CD14-positive monocyte (primary cell): Measurements from ENCODE around the gene BRPF1. TPM values are rescaled to one million over a fixed set of nuclear protein-coding genes. Genes with fewer than 3 reads are reported as not detected.

ENCODE experiments used
- DNase-seq, 3 donors: peaks; one replicate each; pipeline ENCODE4 v3.0.0-alpha.2; 2011 to 2022
- H2AFZ ChIP-seq: 2 replicates; pipeline ENCODE4 v1.6.0; 2012; ENCODE audit warnings: mild to moderate bottlenecking, low read depth, low read length, inconsistent platforms; ENCODE audit not compliant: insufficient read depth, poor library complexity, severe bottlenecking
- H3K27ac ChIP-seq, 2 donors: 1 replicate in 1 of 2; 2 replicates in 1 of 2; pipeline ENCODE4 v1.5.1; 2012 to 2013; ENCODE audit warnings: low read length in 2 of 2, control low read depth in 1 of 2, inconsistent platforms in 1 of 2, low read depth in 1 of 2, mild to moderate bottlenecking in 1 of 2
- H3K27me3 ChIP-seq, 2 donors: one replicate each; pipeline versions ENCODE4 v1.6.0 to v1.6.1; 2011 to 2013; ENCODE audit warnings: low read length in 2 of 2; ENCODE audit not compliant: control insufficient read depth in 2 of 2, insufficient read depth in 2 of 2
- H3K36me3 ChIP-seq, 2 donors: replicated peaks in 1 of 2; 1 replicate in 1 of 2; 2 replicates in 1 of 2; pipeline versions ENCODE4 v1.5.1 to v1.6.1; 2012 to 2013; ENCODE audit warnings: low read length in 2 of 2, control low read depth in 1 of 2, inconsistent platforms in 1 of 2, mild to moderate bottlenecking in 1 of 2; ENCODE audit not compliant: insufficient read depth in 2 of 2, control insufficient read depth in 1 of 2
- H3K4me1 ChIP-seq, 2 donors: 1 replicate in 1 of 2; 2 replicates in 1 of 2; pipeline versions ENCODE4 v1.5.1 to v1.6.1; 2012 to 2013; ENCODE audit warnings: low read length in 2 of 2, control low read depth in 1 of 2, inconsistent platforms in 1 of 2, mild to moderate bottlenecking in 1 of 2, moderate library complexity in 1 of 2; ENCODE audit not compliant: insufficient read depth in 2 of 2, control insufficient read depth in 1 of 2
- H3K4me2 ChIP-seq: replicated peaks from 2 replicates; pipeline ENCODE3; 2012; ENCODE audit warnings: low read length, moderate library complexity, mild to moderate bottlenecking; ENCODE audit not compliant: poor library complexity, severe bottlenecking; ENCODE audit errors: extremely low read depth
- H3K4me3 ChIP-seq, 3 experiments: fragments of 200-600 bp in 1 of 3; sonication (generic) in 1 of 3; replicated peaks in 1 of 3; 1 replicate in 2 of 3; 2 replicates in 1 of 3; pipeline ENCODE4 v1.5.1; 2011 to 2013; ENCODE audit warnings: low read length in 3 of 3, mild to moderate bottlenecking in 3 of 3, control low read depth in 2 of 3, low read depth in 2 of 3, inconsistent platforms in 1 of 3, moderate library complexity in 1 of 3
- H3K79me2 ChIP-seq: 2 replicates; pipeline ENCODE4 v1.6.0; 2012; ENCODE audit warnings: mild to moderate bottlenecking, control low read depth, inconsistent platforms, low read length, moderate library complexity; ENCODE audit not compliant: insufficient read depth
- H3K9ac ChIP-seq: 2 replicates; pipeline ENCODE4 v1.6.0; 2017; ENCODE audit warnings: low read length, mild to moderate bottlenecking; ENCODE audit not compliant: insufficient read depth, poor library complexity, severe bottlenecking
- H3K9me3 ChIP-seq, 2 donors: replicated peaks in 1 of 2; 1 replicate in 1 of 2; 2 replicates in 1 of 2; pipeline versions ENCODE4 v1.5.1 to v1.6.1; 2012 to 2013; ENCODE audit warnings: low read length in 2 of 2, control low read depth in 1 of 2; ENCODE audit not compliant: control insufficient read depth in 1 of 2, insufficient read depth in 1 of 2
- H4K20me1 ChIP-seq: 2 replicates; pipeline ENCODE4 v1.6.0; 2012; ENCODE audit warnings: mild to moderate bottlenecking, low read length, control low read depth, moderate library complexity; ENCODE audit not compliant: insufficient read depth
- H3K27ac Mint-ChIP-seq, 7 donors: one replicate each; pipeline ENCODE4 v1.8.0; 2020; ENCODE audit warnings: mild to moderate bottlenecking in 7 of 7, mixed read lengths in 7 of 7, moderate library complexity in 6 of 7, inconsistent platforms in 2 of 7
- H3K27me3 Mint-ChIP-seq, 3 donors: one replicate each; pipeline ENCODE4 v1.8.0; 2021 to 2022; ENCODE audit warnings: low read depth in 3 of 3, mild to moderate bottlenecking in 3 of 3, mixed read lengths in 3 of 3, moderate library complexity in 3 of 3, inconsistent platforms in 1 of 3
- H3K36me3 Mint-ChIP-seq, 2 donors: one replicate each; pipeline ENCODE4 v1.8.0; 2020; ENCODE audit warnings: mixed read lengths in 2 of 2, inconsistent platforms in 1 of 2, mild to moderate bottlenecking in 1 of 2
- H3K4me1 Mint-ChIP-seq: one replicate; pipeline ENCODE4 v1.8.0; 2020; ENCODE audit warnings: mild to moderate bottlenecking, mixed read lengths
- H3K4me3 Mint-ChIP-seq, 2 donors: one replicate each; pipeline ENCODE4 v1.8.0; 2020; ENCODE audit warnings: mild to moderate bottlenecking in 2 of 2, mixed read lengths in 2 of 2, moderate library complexity in 1 of 2
- H3K9me3 Mint-ChIP-seq, 7 donors: one replicate each; pipeline ENCODE4 v1.8.0; 2020 to 2022; ENCODE audit warnings: mixed read lengths in 7 of 7, mild to moderate bottlenecking in 6 of 7, moderate library complexity in 6 of 7, inconsistent platforms in 2 of 7
- WGBS: methylation state at CpG from one replicate; pipeline ENCODE4 v1.1.5; 2013; ENCODE audit warnings: missing lambda C conversion rate; ENCODE audit not compliant: insufficient coverage; 5-methylcytosine and 5-hydroxymethylcytosine counted together
- intact Hi-C, 2 donors: fragments of 100-400 bp; cut with micrococcal nuclease; formaldehyde crosslinking; loops; one replicate each; pipeline versions ENCODE4 v1.15.0 to v1.15.1; 2023
- polyA plus RNA-seq, 3 donors: library from polyadenylated mRNA; depleted of rRNA in 1 of 3; unstranded in 2 of 3; stranded (reverse) in 1 of 3; fragments of 300-500 nt in 2 of 3; fragments of >200 nt in 1 of 3; fragmentation: Illumina TruSeq in 2 of 3; gene quantifications; 1 replicate in 2 of 3; 2 replicates in 1 of 3; pipeline ENCODE4 v1.2.3, GENCODE V29; 2012 to 2021
- TF ChIP-seq, protein P1 (sequence below): fragments of 200-600 bp; IDR thresholded peaks from one replicate; pipeline ENCODE4 v1.8.0; 2022; ENCODE audit warnings: antibody characterized with exemption, mild to moderate bottlenecking

Gene BRPF1
- polyA plus RNA-seq, 3 donors: 5.1 to 22.5 (median 10.4) TPM

DNA sequence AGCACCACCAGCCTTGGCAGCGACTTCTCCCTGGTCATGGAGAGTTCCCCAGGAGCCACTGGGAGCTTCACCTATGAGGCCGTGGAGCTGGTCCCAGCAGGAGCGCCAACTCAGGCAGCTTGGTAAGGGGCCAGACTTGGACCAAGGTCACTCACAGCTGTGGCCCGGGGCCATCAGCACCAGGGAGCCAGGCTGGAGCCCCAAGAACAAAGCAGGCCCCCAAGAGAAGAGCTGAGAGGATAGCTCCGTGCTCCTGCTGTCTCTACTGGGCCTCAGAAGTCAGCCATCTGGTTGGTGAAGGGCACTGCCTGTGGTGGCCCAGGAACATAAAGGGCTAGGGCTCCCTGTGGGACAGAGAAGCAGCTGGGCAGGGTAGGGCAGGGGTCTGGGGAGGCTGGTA, 42.6 kb upstream of the BRPF1 start:
- H3K4me3 ChIP-seq: no peak overlapping the region
- Mint-ChIP-seq H3K27me3 (peaks cover 0 to 4% (median 2%) of the 10 kb centered on the region in 3 donors), H3K4me1 (no peaks in the 10 kb centered on the region), H3K4me3 (no peak overlapping the region), H3K9me3 (no peaks in the 10 kb centered on the region), H3K36me3 (peaks cover 98 to 100% of the 10 kb centered on the region in 2 donors), H3K27ac (peak overlapping the region in 1 of 7 donors; percentile 58)
- H3K4me2 ChIP-seq: no peak overlapping the region
- H3K9me3 ChIP-seq: no peaks in the 10 kb centered on the region
- intact Hi-C loops: no loop called here
- H3K27ac ChIP-seq: no peak overlapping the region
- no peaks in the 10 kb centered on the region for H3K27me3 ChIP-seq
- peaks cover 97% of the 10 kb centered on the region for H4K20me1 ChIP-seq
- DNase-seq: no peak
- H3K36me3 ChIP-seq: peaks cover 99 to 100% of the 10 kb centered on the region in 2 donors
- 100% methylated on average over 5 of the region's 5 CpGs for WGBS
- no peaks in the 10 kb centered on the region for H3K4me1 ChIP-seq
- no peaks in the 10 kb centered on the region for H3K79me2 ChIP-seq
- H3K9ac ChIP-seq: no peak overlapping the region
- TF ChIP-seq, protein P1, sequence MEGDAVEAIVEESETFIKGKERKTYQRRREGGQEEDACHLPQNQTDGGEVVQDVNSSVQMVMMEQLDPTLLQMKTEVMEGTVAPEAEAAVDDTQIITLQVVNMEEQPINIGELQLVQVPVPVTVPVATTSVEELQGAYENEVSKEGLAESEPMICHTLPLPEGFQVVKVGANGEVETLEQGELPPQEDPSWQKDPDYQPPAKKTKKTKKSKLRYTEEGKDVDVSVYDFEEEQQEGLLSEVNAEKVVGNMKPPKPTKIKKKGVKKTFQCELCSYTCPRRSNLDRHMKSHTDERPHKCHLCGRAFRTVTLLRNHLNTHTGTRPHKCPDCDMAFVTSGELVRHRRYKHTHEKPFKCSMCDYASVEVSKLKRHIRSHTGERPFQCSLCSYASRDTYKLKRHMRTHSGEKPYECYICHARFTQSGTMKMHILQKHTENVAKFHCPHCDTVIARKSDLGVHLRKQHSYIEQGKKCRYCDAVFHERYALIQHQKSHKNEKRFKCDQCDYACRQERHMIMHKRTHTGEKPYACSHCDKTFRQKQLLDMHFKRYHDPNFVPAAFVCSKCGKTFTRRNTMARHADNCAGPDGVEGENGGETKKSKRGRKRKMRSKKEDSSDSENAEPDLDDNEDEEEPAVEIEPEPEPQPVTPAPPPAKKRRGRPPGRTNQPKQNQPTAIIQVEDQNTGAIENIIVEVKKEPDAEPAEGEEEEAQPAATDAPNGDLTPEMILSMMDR: no peak
- H2AFZ ChIP-seq: no peak overlapping the region

DNA sequence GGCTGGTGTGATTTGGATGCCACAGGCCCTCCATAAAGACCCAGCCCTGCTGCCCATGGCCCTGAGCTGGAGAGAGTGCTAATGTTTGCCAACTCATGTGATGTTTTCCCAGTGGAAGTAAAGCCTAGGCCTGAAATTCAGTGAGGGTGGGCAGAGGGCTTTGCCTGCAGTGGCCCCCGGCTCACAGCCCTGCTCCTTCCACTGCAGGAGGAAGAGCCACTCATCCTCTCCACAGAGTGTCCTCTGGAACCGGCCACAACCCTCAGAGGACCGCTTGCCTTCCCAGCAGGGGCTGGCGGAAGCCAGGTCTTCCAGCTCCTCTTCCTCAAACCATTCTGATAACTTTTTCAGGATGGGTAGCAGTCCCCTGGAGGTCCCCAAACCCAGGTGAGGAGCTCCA, 41.8 kb upstream of the BRPF1 start:
- Histone ChIP-seq H3K9me3 (no peaks in the 10 kb centered on the region), H3K4me1 (no peaks in the 10 kb centered on the region), H3K4me3 (no peak overlapping the region), H4K20me1 (peaks cover 97% of the 10 kb centered on the region), H3K36me3 (peaks cover 99 to 100% of the 10 kb centered on the region in 2 donors), H3K27ac (no peak overlapping the region), H2AFZ (no peak overlapping the region), H3K9ac (no peak overlapping the region), H3K27me3 (no peaks in the 10 kb centered on the region), H3K4me2 (no peak overlapping the region), H3K79me2 (no peaks in the 10 kb centered on the region)
- DNase-seq: no peak
- H3K36me3 Mint-ChIP-seq: peaks cover 97 to 100% of the 10 kb centered on the region in 2 donors
- H3K4me3 Mint-ChIP-seq: no peak overlapping the region
- no peaks in the 10 kb centered on the region for H3K4me1 Mint-ChIP-seq
- 100% methylated on average over 2 of the region's 4 CpGs for WGBS
- H3K27me3 Mint-ChIP-seq: peaks cover 0 to 4% (median 2%) of the 10 kb centered on the region in 3 donors
- TF ChIP-seq, protein P1: no peak
- intact Hi-C loops: no loop called here
- H3K9me3 Mint-ChIP-seq: no peaks in the 10 kb centered on the region
- H3K27ac Mint-ChIP-seq: no peak overlapping the region
